ENCODE results near the gene GRM7.

GRM7 gene

GRCh38 chr3:7562892-7563291, 702.0 kb downstream of the GRM7 start:
- H3K27ac ChIP-seq (ENCODE audit: low read length) = no peak overlapping the region
- no peak overlapping the region for H3K9ac ChIP-seq (ENCODE audit: low read length in 2 of 2)
- no peaks in the 10 kb centered on the region for H3K4me1 ChIP-seq (ENCODE audit: control insufficient read depth, insufficient read depth, low read length)
- H3K9me3 ChIP-seq (ENCODE audit: control insufficient read depth in 2 of 2, low read length in 2 of 2) = no peaks in the 10 kb centered on the region
- H3K36me3 ChIP-seq (ENCODE audit: control insufficient read depth in 2 of 2, insufficient read depth in 2 of 2, low read length in 2 of 2) = no peaks in the 10 kb centered on the region
- H3K27me3 ChIP-seq (ENCODE audit: control insufficient read depth in 1 of 2, insufficient read depth in 2 of 2, low read length in 2 of 2) = no peaks in the 10 kb centered on the region
- no peak overlapping the region for H3K4me3 ChIP-seq (ENCODE audit: low read length in 2 of 2)

- H3K36me3 ChIP-seq (ENCODE audit: control insufficient read depth in 2 of 2, insufficient read depth in 2 of 2, low read length in 2 of 2) = no peaks in the 10 kb centered on the region
- H3K4me3 ChIP-seq (ENCODE audit: low read length in 2 of 2) = no peak overlapping the region
- no peak overlapping the region for H3K9ac ChIP-seq (ENCODE audit: low read length in 2 of 2)
- H3K27ac ChIP-seq (ENCODE audit: low read length) = no peak overlapping the region
- no peaks in the 10 kb centered on the region for H3K27me3 ChIP-seq (ENCODE audit: control insufficient read depth in 1 of 2, insufficient read depth in 2 of 2, low read length in 2 of 2)
- H3K9me3 ChIP-seq (ENCODE audit: control insufficient read depth in 2 of 2, low read length in 2 of 2) = no peaks in the 10 kb centered on the region
- H3K4me1 ChIP-seq (ENCODE audit: control insufficient read depth, insufficient read depth, low read length) = no peaks in the 10 kb centered on the region
Observed at GRCh38 chr3:7565574-7565973, 704.7 kb downstream of the GRM7 start.

- no peaks in the 10 kb centered on the region for H3K4me1 ChIP-seq (ENCODE audit: control insufficient read depth, insufficient read depth, low read length)
- no peak overlapping the region for H3K27ac ChIP-seq (ENCODE audit: low read length)
- no peaks in the 10 kb centered on the region for H3K9me3 ChIP-seq (ENCODE audit: control insufficient read depth in 2 of 2, low read length in 2 of 2)
- no peak overlapping the region for H3K4me3 ChIP-seq (ENCODE audit: low read length in 2 of 2)
- no peak overlapping the region for H3K9ac ChIP-seq (ENCODE audit: low read length in 2 of 2)
- no peaks in the 10 kb centered on the region for H3K27me3 ChIP-seq (ENCODE audit: control insufficient read depth in 1 of 2, insufficient read depth in 2 of 2, low read length in 2 of 2)
- H3K36me3 ChIP-seq (ENCODE audit: control insufficient read depth in 2 of 2, insufficient read depth in 2 of 2, low read length in 2 of 2) = no peaks in the 10 kb centered on the region
Observed at GRCh38 chr3:7567160-7567559, 706.2 kb downstream of the GRM7 start.

- no peaks in the 10 kb centered on the region for H3K27me3 ChIP-seq (ENCODE audit: control insufficient read depth in 1 of 2, insufficient read depth in 2 of 2, low read length in 2 of 2)
- no peaks in the 10 kb centered on the region for H3K9me3 ChIP-seq (ENCODE audit: control insufficient read depth in 2 of 2, low read length in 2 of 2)
- no peak overlapping the region for H3K27ac ChIP-seq (ENCODE audit: low read length)
- H3K9ac ChIP-seq (ENCODE audit: low read length in 2 of 2) = no peak overlapping the region
- H3K4me1 ChIP-seq (ENCODE audit: control insufficient read depth, insufficient read depth, low read length) = no peaks in the 10 kb centered on the region
- H3K36me3 ChIP-seq (ENCODE audit: control insufficient read depth in 2 of 2, insufficient read depth in 2 of 2, low read length in 2 of 2) = no peaks in the 10 kb centered on the region
- H3K4me3 ChIP-seq (ENCODE audit: low read length in 2 of 2) = no peak overlapping the region
Observed at GRCh38 chr3:7568526-7569184, 707.7 kb downstream of the GRM7 start.

DNA sequence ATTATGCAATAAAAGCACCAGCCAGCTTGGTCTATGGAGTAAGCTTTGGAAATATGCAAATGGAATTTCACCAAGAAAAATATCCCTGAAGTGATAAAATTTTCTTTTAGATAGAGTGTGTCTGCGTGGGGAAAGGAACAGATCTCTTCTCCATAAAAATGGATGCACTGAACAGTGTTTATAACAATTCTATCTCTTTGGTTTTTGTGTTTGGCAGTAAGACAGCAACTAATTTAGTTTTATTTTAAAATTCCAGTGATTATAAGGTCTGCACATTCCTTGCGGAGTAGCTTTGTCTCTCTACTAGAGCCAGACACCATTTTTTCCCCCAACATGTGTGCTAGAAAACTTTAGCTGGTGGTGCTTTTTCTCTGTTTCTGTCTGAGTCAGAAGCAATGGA, 712.4 kb downstream of the GRM7 start:
- no peak overlapping the region for H3K4me3 ChIP-seq (ENCODE audit: low read length in 2 of 2)

DNA sequence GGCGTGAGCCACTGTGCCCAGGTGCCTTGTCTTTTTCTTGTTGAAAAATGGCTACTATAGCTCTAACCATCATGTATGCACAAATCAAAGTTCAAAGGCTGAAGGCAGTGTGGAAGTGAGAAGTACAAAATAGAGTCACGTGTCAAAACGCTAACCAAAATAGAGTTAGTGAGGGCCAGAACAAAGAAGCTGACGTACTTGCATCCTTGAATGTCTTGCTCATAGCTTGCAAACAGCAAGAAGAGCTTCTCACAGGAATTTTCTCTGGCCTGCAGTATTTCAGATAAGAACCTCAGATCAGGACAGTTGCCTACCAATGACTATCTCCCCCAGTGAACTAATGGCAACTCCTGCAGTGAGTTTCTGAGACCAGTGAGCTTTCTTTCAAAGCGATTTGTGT, 713.5 kb downstream of the GRM7 start:
- Histone ChIP-seq H3K4me1 (ENCODE audit: control insufficient read depth, insufficient read depth, low read length) (no peaks in the 10 kb centered on the region), H3K9ac (ENCODE audit: low read length in 2 of 2) (no peak overlapping the region), H3K4me3 (ENCODE audit: low read length in 2 of 2) (no peak overlapping the region), H3K27me3 (ENCODE audit: control insufficient read depth in 1 of 2, insufficient read depth in 2 of 2, low read length in 2 of 2) (no peaks in the 10 kb centered on the region), H3K9me3 (ENCODE audit: control insufficient read depth in 2 of 2, low read length in 2 of 2) (no peaks in the 10 kb centered on the region), H3K36me3 (ENCODE audit: control insufficient read depth in 2 of 2, insufficient read depth in 2 of 2, low read length in 2 of 2) (no peaks in the 10 kb centered on the region), H3K27ac (ENCODE audit: low read length) (no peak overlapping the region)

More for the DNA sequence above, 712.4 kb downstream of the GRM7 start:
- H3K27ac ChIP-seq (ENCODE audit: low read length) = no peak overlapping the region
- H3K9ac ChIP-seq (ENCODE audit: low read length in 2 of 2) = no peak overlapping the region
- H3K36me3 ChIP-seq (ENCODE audit: control insufficient read depth in 2 of 2, insufficient read depth in 2 of 2, low read length in 2 of 2) = no peaks in the 10 kb centered on the region
- H3K27me3 ChIP-seq (ENCODE audit: control insufficient read depth in 1 of 2, insufficient read depth in 2 of 2, low read length in 2 of 2) = no peaks in the 10 kb centered on the region
- H3K4me1 ChIP-seq (ENCODE audit: control insufficient read depth, insufficient read depth, low read length) = no peaks in the 10 kb centered on the region
- no peaks in the 10 kb centered on the region for H3K9me3 ChIP-seq (ENCODE audit: control insufficient read depth in 2 of 2, low read length in 2 of 2)

- Histone ChIP-seq H3K4me1 (ENCODE audit: control insufficient read depth, insufficient read depth, low read length) (no peaks in the 10 kb centered on the region), H3K9ac (ENCODE audit: low read length in 2 of 2) (no peak overlapping the region), H3K9me3 (ENCODE audit: control insufficient read depth in 2 of 2, low read length in 2 of 2) (no peaks in the 10 kb centered on the region), H3K27me3 (ENCODE audit: control insufficient read depth in 1 of 2, insufficient read depth in 2 of 2, low read length in 2 of 2) (no peaks in the 10 kb centered on the region), H3K4me3 (ENCODE audit: low read length in 2 of 2) (no peak overlapping the region), H3K36me3 (ENCODE audit: control insufficient read depth in 2 of 2, insufficient read depth in 2 of 2, low read length in 2 of 2) (no peaks in the 10 kb centered on the region), H3K27ac (ENCODE audit: low read length) (no peak overlapping the region)
Observed at GRCh38 chr3:7576071-7576470, 715.2 kb downstream of the GRM7 start.

DNA sequence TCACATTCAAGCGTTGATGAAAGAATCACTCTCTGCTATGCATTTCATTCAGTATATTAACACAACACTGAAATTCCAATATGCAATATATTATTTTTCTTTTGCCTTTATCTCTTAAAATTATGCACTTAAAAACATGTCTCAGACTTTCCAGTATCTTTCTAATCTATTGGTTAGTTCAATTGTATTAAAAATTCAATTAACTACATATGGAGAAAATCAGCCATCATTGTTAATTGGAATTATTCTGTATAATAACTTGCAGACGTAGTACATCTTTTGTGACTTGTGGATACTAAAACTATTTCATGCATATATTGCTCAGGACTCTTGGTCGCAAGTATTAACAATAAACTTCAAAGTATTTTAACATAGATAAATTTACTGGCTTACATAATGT, 715.6 kb downstream of the GRM7 start:
- Histone ChIP-seq H3K27me3 (ENCODE audit: control insufficient read depth in 1 of 2, insufficient read depth in 2 of 2, low read length in 2 of 2) (no peaks in the 10 kb centered on the region), H3K9me3 (ENCODE audit: control insufficient read depth in 2 of 2, low read length in 2 of 2) (no peaks in the 10 kb centered on the region), H3K9ac (ENCODE audit: low read length in 2 of 2) (no peak overlapping the region), H3K4me1 (ENCODE audit: control insufficient read depth, insufficient read depth, low read length) (no peaks in the 10 kb centered on the region), H3K4me3 (ENCODE audit: low read length in 2 of 2) (no peak overlapping the region), H3K27ac (ENCODE audit: low read length) (no peak overlapping the region), H3K36me3 (ENCODE audit: control insufficient read depth in 2 of 2, insufficient read depth in 2 of 2, low read length in 2 of 2) (no peaks in the 10 kb centered on the region)

DNA sequence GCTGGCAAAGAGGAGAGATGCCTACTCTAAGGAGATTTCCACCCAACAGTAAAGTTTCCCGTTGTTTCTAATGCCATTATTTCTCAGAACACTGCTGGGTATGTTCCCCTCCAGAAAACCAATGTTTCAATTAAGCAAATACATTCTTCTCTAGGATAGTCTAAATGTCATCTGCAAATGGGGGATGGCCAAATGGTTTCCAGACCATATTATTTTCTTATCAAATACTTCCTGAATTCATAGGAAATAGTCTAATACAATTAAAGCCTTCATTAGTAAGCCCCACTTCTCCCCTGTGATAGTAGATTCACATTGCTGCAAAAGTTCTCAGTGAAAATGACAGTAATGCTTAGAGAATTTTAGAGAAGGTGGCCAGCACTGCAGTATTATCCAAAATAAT, 716.6 kb downstream of the GRM7 start:
- Histone ChIP-seq H3K9me3 (ENCODE audit: control insufficient read depth in 2 of 2, low read length in 2 of 2) (no peaks in the 10 kb centered on the region), H3K9ac (ENCODE audit: low read length in 2 of 2) (no peak overlapping the region), H3K4me1 (ENCODE audit: control insufficient read depth, insufficient read depth, low read length) (no peaks in the 10 kb centered on the region), H3K4me3 (ENCODE audit: low read length in 2 of 2) (no peak overlapping the region), H3K36me3 (ENCODE audit: control insufficient read depth in 2 of 2, insufficient read depth in 2 of 2, low read length in 2 of 2) (no peaks in the 10 kb centered on the region), H3K27ac (ENCODE audit: low read length) (no peak overlapping the region), H3K27me3 (ENCODE audit: control insufficient read depth in 1 of 2, insufficient read depth in 2 of 2, low read length in 2 of 2) (no peaks in the 10 kb centered on the region)

DNA sequence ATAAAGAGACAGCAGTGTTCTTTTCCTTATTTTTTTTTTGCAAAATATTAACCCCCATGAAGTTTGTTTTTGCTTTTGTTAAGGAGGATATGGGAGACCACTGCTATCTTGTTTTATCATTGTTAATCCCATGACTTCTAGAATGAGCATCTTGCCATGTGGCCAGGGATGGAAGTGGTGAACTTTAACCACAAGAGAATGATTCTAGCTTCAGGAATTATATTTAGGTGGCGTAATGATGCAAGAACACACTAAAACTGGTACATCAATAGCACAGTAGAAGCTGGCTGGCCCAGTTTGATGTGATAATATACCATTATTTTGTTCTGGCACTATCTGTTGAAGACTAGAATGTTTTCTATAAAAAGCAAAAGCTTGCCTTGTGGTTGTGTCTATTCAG, 720.9 kb downstream of the GRM7 start:
- no peaks in the 10 kb centered on the region for H3K36me3 ChIP-seq (ENCODE audit: control insufficient read depth in 2 of 2, insufficient read depth in 2 of 2, low read length in 2 of 2)
- H3K27me3 ChIP-seq (ENCODE audit: control insufficient read depth in 1 of 2, insufficient read depth in 2 of 2, low read length in 2 of 2) = no peaks in the 10 kb centered on the region
- no peaks in the 10 kb centered on the region for H3K9me3 ChIP-seq (ENCODE audit: control insufficient read depth in 2 of 2, low read length in 2 of 2)
- H3K27ac ChIP-seq (ENCODE audit: low read length) = no peak overlapping the region
- no peaks in the 10 kb centered on the region for H3K4me1 ChIP-seq (ENCODE audit: control insufficient read depth, insufficient read depth, low read length)
- H3K9ac ChIP-seq (ENCODE audit: low read length in 2 of 2) = no peak overlapping the region
- H3K4me3 ChIP-seq (ENCODE audit: low read length in 2 of 2) = no peak overlapping the region

DNA sequence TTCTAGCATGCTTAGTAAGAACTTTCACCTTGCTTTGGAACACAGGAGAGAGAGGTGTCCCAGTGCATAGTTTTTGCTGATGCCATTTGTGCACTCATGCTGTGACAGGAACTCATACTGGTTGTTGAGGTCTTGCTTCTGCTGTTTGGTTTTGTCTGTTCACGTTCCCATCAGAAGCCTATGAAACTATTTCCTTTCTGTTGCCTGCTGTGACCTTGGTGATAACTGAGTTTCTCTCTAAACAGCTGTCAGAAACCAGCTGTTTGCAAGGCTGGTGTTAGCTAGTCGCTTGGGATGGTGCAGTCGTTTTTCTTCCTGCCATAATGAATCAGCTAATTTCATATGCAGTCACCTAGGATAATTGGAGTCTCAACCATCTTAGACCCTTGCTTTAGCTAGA, 724.1 kb downstream of the GRM7 start:
- H3K4me1 ChIP-seq (ENCODE audit: control insufficient read depth, insufficient read depth, low read length) = no peaks in the 10 kb centered on the region
- H3K9ac ChIP-seq (ENCODE audit: low read length in 2 of 2) = no peak overlapping the region

More for the DNA sequence above, 724.1 kb downstream of the GRM7 start:
- Histone ChIP-seq H3K27ac (ENCODE audit: low read length) (no peak overlapping the region), H3K36me3 (ENCODE audit: control insufficient read depth in 2 of 2, insufficient read depth in 2 of 2, low read length in 2 of 2) (no peaks in the 10 kb centered on the region), H3K27me3 (ENCODE audit: control insufficient read depth in 1 of 2, insufficient read depth in 2 of 2, low read length in 2 of 2) (no peaks in the 10 kb centered on the region), H3K9me3 (ENCODE audit: control insufficient read depth in 2 of 2, low read length in 2 of 2) (no peaks in the 10 kb centered on the region), H3K4me3 (ENCODE audit: low read length in 2 of 2) (no peak overlapping the region)
